Measurements from ENCODE around the gene SLC44A1. TPM values are rescaled to one million over a fixed set of nuclear protein-coding genes. Genes with fewer than 3 reads are reported as not detected.

SLC44A1 gene
- total and polyA plus RNA-seq, 2 of the 13 experiments (the other 11 are each of a cell fraction or from before 2014, with no cell fraction given): 21.4 to 40.8 TPM

DNA sequence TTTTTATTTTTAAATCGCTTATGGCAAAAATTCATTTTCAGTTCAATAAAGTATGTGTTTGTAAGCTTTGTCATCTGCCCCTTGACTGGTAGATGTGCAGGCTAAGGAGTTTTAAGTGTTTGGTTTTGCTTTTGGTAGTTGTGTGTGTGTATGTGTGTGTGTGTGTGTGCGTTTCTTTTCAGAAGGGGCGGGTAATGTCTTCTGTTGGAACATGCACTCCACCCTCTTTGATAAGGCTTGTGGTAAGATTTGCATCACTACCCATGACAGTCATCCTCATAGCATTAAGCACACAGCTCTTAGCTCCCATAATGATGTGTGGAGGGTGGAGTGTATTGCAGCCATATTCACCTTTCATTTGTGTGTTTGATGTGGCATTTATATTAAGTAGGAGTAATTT, 111.3 kb downstream of the SLC44A1 start:
- DNase-seq (ENCODE audit: low spot score) (no peak), ATAC-seq (no peak)

More for the DNA sequence above, 111.3 kb downstream of the SLC44A1 start:
- Histone ChIP-seq H3K9me3 (ENCODE audit: low read length) (no peaks in the 10 kb centered on the region), H3K79me2 (ENCODE audit: insufficient read depth, low read length) (no peaks in the 10 kb centered on the region), H3K4me1 (ENCODE audit: insufficient read depth, low read length) (no peaks in the 10 kb centered on the region), H3K36me3 (replicated peaks in 1 of 2; ENCODE audit: control insufficient read depth in 1 of 2, insufficient read depth in 2 of 2, low read length in 2 of 2) (peaks cover 3 to 30% of the 10 kb centered on the region in 2 experiments; a peak in 4 of 5 replicates), H3K4me3 (replicated peaks in 1 of 3; ENCODE audit: insufficient read depth in 1 of 3, low read depth in 2 of 3, low read length in 3 of 3) (no peak overlapping the region), H3K27me3 (ENCODE audit: control insufficient read depth in 1 of 2, insufficient read depth in 2 of 2, low read length in 2 of 2) (no peaks in the 10 kb centered on the region), H3K27ac (ENCODE audit: extremely low read length, insufficient read depth, low read length) (no peak overlapping the region), H3K9ac (ENCODE audit: insufficient read depth, low read depth, low read length) (no peak overlapping the region), H4K20me1 (ENCODE audit: insufficient read depth, low read length) (0 out of 2 replicates have a peak, but pooled peaks cover 2% of the 10 kb centered on the region), H3K4me2 (ENCODE audit: low read depth, low read length) (no peak overlapping the region), H2AFZ (ENCODE audit: low read length) (no peak overlapping the region)
- no peak for FAIRE-seq
- BruUV-seq (replicated peaks): no TSS peak
- TF ChIP-seq ZNF484 (CRISPR knock-in tag; IDR thresholded peaks at IDR 0.05; ENCODE audit: borderline replicate concordance, low read depth): no peak
- no peak for TF ChIP-seq ZC3H13 (CRISPR knock-in tag; IDR thresholded peaks at IDR 0.05)
- no peak for TF ChIP-seq ZBTB38 (CRISPR knock-in tag; IDR thresholded peaks at IDR 0.05)
- no peak for TF ChIP-seq RBM22 (optimal IDR thresholded peaks at IDR 0.05; ENCODE audit: low read length)
- no peak for TF ChIP-seq FUBP1 (CRISPR knock-in tag; IDR thresholded peaks at IDR 0.05; ENCODE audit: borderline replicate concordance)
- TF ChIP-seq NPAS2 (CRISPR knock-in tag; IDR thresholded peaks at IDR 0.05; ENCODE audit: borderline replicate concordance): no peak
- no peak for TF ChIP-seq ZNF337 (CRISPR knock-in tag; IDR thresholded peaks at IDR 0.05; ENCODE audit: borderline replicate concordance, low read depth)
- no peak for TF ChIP-seq ZNF329 (CRISPR knock-in tag; IDR thresholded peaks at IDR 0.05; ENCODE audit: low read depth)
- TF ChIP-seq PHF20 (CRISPR knock-in tag; IDR thresholded peaks at IDR 0.05): no peak
- no peak for TF ChIP-seq KDM5B (CRISPR knock-in tag; IDR thresholded peaks at IDR 0.05; ENCODE audit: borderline replicate concordance)
- TF ChIP-seq, protein P1, sequence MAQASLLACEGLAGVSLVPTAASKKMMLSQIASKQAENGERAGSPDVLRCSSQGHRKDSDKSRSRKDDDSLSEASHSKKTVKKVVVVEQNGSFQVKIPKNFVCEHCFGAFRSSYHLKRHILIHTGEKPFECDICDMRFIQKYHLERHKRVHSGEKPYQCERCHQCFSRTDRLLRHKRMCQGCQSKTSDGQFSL (CRISPR knock-in tag; IDR thresholded peaks at IDR 0.05): no peak
- TF ChIP-seq CBX1 (IDR thresholded peaks at IDR 0.05; ENCODE audit: low read depth): no peak
- TF ChIP-seq, protein P2, sequence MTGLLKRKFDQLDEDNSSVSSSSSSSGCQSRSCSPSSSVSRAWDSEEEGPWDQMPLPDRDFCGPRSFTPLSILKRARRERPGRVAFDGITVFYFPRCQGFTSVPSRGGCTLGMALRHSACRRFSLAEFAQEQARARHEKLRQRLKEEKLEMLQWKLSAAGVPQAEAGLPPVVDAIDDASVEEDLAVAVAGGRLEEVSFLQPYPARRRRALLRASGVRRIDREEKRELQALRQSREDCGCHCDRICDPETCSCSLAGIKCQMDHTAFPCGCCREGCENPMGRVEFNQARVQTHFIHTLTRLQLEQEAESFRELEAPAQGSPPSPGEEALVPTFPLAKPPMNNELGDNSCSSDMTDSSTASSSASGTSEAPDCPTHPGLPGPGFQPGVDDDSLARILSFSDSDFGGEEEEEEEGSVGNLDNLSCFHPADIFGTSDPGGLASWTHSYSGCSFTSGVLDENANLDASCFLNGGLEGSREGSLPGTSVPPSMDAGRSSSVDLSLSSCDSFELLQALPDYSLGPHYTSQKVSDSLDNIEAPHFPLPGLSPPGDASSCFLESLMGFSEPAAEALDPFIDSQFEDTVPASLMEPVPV (CRISPR knock-in tag; IDR thresholded peaks at IDR 0.05): no peak
- ChIA-PET POLR2A (no interaction called here), CTCF (ENCODE audit: low intra/inter-chr PET ratio, low total read pairs) (no interaction called here)
- 94% methylated on average over 3 of the region's 3 CpGs for WGBS (ENCODE audit: low lambda C conversion rate)
- in situ Hi-C loops (cut with HindIII; ENCODE audit: extremely low pct_ligation_motif_present, low pct_unique_long_range_greater_than_20kb): no loop called here
- intact Hi-C loops (cut with micrococcal nuclease; ENCODE audit: unreplicated experiment): no loop called here
